WTC11 (cell line): ENCODE data around the gene PROSER2. TPM values are rescaled to one million over a fixed set of nuclear protein-coding genes. Genes with fewer than 3 reads are reported as not detected.

Experiments used
- ATAC-seq: fragments of 200-7000 bp; cut with Tn5 transposase; 2 replicates; pipeline ENCODE4 v1.10.0; 2021; ENCODE audit warnings: mild to moderate bottlenecking, moderate library complexity
- CTCF ChIA-PET: fragments of 300-600 bp; sonication (Branson Sonifier 250); formaldehyde crosslinking; loops from one replicate; lab custom pipeline; 2021; ENCODE audit warnings: antibody characterized with exemption; lab: Charles Lee
- POLR2A ChIA-PET: fragments of 350-600 bp; sonication (Branson Sonifier 250); formaldehyde crosslinking; loops from one replicate; lab custom pipeline; 2021; ENCODE audit warnings: antibody characterized with exemption; lab: Charles Lee
- DNase-seq: peaks from one replicate; pipeline ENCODE4 v3.0.0; 2021; ENCODE audit warnings: low spot score
- H3K27ac Mint-ChIP-seq: 2 replicates; pipeline ENCODE4 v1.8.0; 2021; ENCODE audit warnings: mixed read lengths
- H3K27me3 Mint-ChIP-seq: 2 replicates; pipeline ENCODE4 v1.8.0; 2021; ENCODE audit warnings: low read depth, mild to moderate bottlenecking, moderate library complexity, mixed read lengths
- H3K36me3 Mint-ChIP-seq: 2 replicates; pipeline ENCODE4 v1.8.0; 2021; ENCODE audit warnings: mixed read lengths
- H3K4me1 Mint-ChIP-seq: 2 replicates; pipeline ENCODE4 v1.8.0; 2022; ENCODE audit warnings: mixed read lengths
- H3K4me3 Mint-ChIP-seq: 2 replicates; pipeline ENCODE4 v1.8.0; 2021; ENCODE audit warnings: mild to moderate bottlenecking, moderate library complexity, mixed read lengths
- H3K9me3 Mint-ChIP-seq: 2 replicates; pipeline ENCODE4 v1.8.0; 2021; ENCODE audit warnings: mixed read lengths
- CBFB ChIP-seq: sonication (generic); formaldehyde crosslinking; IDR thresholded peaks from 2 replicates; pipeline ENCODE4 v1.8.1; 2022; ENCODE audit warnings: mild to moderate bottlenecking, low read depth, missing genetic modification reagents
- FOXP1 ChIP-seq: sonication (generic); formaldehyde crosslinking; IDR thresholded peaks from 2 replicates; pipeline ENCODE4 v1.8.0; 2022; ENCODE audit warnings: missing genetic modification reagents, mild to moderate bottlenecking, moderate library complexity, borderline replicate concordance
- GABPB1 ChIP-seq: sonication (generic); formaldehyde crosslinking; IDR thresholded peaks from 2 replicates; pipeline ENCODE4 v1.8.1; 2023; ENCODE audit warnings: mild to moderate bottlenecking, missing genetic modification reagents
- MXD4 ChIP-seq: fragments of 250-450 bp; sonication (Bioruptor Pico); IDR thresholded peaks from 2 replicates; pipeline ENCODE4 v1.8.0; 2021; ENCODE audit warnings: mild to moderate bottlenecking, moderate library complexity, borderline replicate concordance
- NFATC4 ChIP-seq: fragments of 250-450 bp; sonication (Bioruptor Pico); IDR thresholded peaks from 2 replicates; pipeline ENCODE4 v1.9.0; 2021; ENCODE audit warnings: mild to moderate bottlenecking
- NR2C2 ChIP-seq: sonication (generic); formaldehyde crosslinking; IDR thresholded peaks from 2 replicates; pipeline ENCODE4 v1.8.0; 2022; ENCODE audit warnings: mild to moderate bottlenecking, missing genetic modification reagents
- OVOL2 ChIP-seq: fragments of 250-450 bp; sonication (Bioruptor Pico); IDR thresholded peaks from 2 replicates; pipeline ENCODE4 v1.9.0; 2021; ENCODE audit warnings: mild to moderate bottlenecking, borderline replicate concordance
- ZNF416 ChIP-seq: fragments of 250-450 bp; sonication (Bioruptor Pico); IDR thresholded peaks from 2 replicates; pipeline ENCODE4 v1.9.0; 2021; ENCODE audit warnings: mild to moderate bottlenecking, inconsistent platforms
- total RNA-seq: library from RNA; stranded (reverse); gene quantifications from 3 replicates; pipeline ENCODE4 v1.2.3, GENCODE V29; 2021
- TF ChIP-seq, protein P1 (sequence below): sonication (generic); formaldehyde crosslinking; IDR thresholded peaks from 2 replicates; pipeline ENCODE4 v1.8.1; 2023; ENCODE audit warnings: mild to moderate bottlenecking, missing genetic modification reagents, borderline replicate concordance
- TF ChIP-seq, protein P2 (sequence below): fragments of 250-450 bp; sonication (Bioruptor Pico); IDR thresholded peaks from 2 replicates; pipeline ENCODE4 v1.8.0; 2021; ENCODE audit warnings: mild to moderate bottlenecking
- TF ChIP-seq, protein P3 (sequence below): sonication (generic); formaldehyde crosslinking; IDR thresholded peaks from 2 replicates; pipeline ENCODE4 v1.8.1; 2023; ENCODE audit warnings: mild to moderate bottlenecking, missing genetic modification reagents, moderate library complexity
- TF ChIP-seq, protein P4 (sequence below): sonication (generic); formaldehyde crosslinking; conservative IDR thresholded peaks from 2 replicates; pipeline ENCODE4 v1.8.1; 2022; ENCODE audit warnings: mild to moderate bottlenecking, missing genetic modification reagents
- TF ChIP-seq, protein P5 (sequence below): sonication (generic); formaldehyde crosslinking; IDR thresholded peaks from 2 replicates; pipeline ENCODE4 v1.8.1; 2022; ENCODE audit warnings: mild to moderate bottlenecking, moderate library complexity, missing genetic modification reagents
- TF ChIP-seq, protein P6 (sequence below): sonication (generic); formaldehyde crosslinking; IDR thresholded peaks from 2 replicates; pipeline ENCODE4 v1.8.0; 2023; ENCODE audit warnings: missing genetic modification reagents
- TF ChIP-seq, protein P7 (sequence below): fragments of 200-600 bp; IDR thresholded peaks from 2 replicates; pipeline ENCODE4 v1.8.0; 2022; ENCODE audit warnings: antibody characterized with exemption
- TF ChIP-seq, protein P8 (sequence below): sonication (generic); formaldehyde crosslinking; IDR thresholded peaks from 2 replicates; pipeline ENCODE4 v1.8.1; 2023; ENCODE audit warnings: mild to moderate bottlenecking, moderate library complexity, missing genetic modification reagents
- TF ChIP-seq, protein P9 (sequence below): fragments of 250-450 bp; sonication (Bioruptor Pico); IDR thresholded peaks from 2 replicates; pipeline ENCODE4 v1.9.0; 2021; ENCODE audit warnings: mild to moderate bottlenecking, borderline replicate concordance

Gene PROSER2
- total RNA-seq, 1 experiment from 2014 or later = 8.5 TPM

DNA sequence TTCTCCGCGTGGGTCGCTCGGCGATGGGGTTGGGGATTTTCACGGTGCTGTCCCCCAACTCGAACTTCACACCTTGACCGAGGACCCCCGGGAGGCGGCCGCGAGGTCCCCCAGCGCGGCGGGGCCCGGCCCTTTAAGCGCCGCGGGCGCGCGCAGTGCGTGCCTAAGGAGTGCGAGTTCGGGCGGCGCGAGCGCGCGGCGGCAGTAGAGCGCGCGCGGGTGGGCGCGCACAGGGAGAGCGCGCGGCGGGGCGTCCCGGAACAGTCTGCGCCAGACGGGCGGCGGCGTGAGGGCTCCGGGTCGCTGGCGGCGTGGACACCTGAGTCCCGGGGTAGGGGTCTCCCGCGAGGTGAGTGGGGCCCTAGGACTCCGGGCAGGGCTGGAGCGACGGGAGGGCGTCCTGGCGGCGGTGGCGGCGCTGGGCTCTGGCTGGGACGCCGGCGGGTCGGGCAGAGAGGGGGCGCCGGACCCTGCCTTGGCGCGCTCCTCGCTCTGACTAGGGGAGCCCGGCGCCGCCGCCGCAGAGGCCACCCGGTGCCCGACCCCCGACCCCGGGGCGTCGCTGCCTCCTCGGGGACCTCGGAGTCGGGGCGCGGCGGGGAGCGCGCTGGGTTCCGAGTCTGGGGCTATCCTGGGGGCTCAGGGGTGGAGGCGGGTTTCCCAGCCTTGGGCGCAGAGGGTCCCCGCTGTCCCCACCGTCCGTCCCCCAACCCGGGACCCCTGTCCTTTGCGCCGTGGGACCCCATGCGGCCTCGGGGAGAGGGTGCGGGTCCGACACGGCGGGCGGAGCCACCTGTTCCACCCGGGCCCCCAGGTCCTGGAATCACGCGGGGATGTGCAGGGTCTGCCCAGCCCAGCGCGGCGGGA lies at the start of gene PROSER2 (continued):
- TF ChIP-seq, protein P1, sequence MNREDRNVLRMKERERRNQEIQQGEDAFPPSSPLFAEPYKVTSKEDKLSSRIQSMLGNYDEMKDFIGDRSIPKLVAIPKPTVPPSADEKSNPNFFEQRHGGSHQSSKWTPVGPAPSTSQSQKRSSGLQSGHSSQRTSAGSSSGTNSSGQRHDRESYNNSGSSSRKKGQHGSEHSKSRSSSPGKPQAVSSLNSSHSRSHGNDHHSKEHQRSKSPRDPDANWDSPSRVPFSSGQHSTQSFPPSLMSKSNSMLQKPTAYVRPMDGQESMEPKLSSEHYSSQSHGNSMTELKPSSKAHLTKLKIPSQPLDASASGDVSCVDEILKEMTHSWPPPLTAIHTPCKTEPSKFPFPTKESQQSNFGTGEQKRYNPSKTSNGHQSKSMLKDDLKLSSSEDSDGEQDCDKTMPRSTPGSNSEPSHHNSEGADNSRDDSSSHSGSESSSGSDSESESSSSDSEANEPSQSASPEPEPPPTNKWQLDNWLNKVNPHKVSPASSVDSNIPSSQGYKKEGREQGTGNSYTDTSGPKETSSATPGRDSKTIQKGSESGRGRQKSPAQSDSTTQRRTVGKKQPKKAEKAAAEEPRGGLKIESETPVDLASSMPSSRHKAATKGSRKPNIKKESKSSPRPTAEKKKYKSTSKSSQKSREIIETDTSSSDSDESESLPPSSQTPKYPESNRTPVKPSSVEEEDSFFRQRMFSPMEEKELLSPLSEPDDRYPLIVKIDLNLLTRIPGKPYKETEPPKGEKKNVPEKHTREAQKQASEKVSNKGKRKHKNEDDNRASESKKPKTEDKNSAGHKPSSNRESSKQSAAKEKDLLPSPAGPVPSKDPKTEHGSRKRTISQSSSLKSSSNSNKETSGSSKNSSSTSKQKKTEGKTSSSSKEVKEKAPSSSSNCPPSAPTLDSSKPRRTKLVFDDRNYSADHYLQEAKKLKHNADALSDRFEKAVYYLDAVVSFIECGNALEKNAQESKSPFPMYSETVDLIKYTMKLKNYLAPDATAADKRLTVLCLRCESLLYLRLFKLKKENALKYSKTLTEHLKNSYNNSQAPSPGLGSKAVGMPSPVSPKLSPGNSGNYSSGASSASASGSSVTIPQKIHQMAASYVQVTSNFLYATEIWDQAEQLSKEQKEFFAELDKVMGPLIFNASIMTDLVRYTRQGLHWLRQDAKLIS (CRISPR knock-in tag) = no peak
- TF ChIP-seq, all 79 proteins: peak for 8

DNA sequence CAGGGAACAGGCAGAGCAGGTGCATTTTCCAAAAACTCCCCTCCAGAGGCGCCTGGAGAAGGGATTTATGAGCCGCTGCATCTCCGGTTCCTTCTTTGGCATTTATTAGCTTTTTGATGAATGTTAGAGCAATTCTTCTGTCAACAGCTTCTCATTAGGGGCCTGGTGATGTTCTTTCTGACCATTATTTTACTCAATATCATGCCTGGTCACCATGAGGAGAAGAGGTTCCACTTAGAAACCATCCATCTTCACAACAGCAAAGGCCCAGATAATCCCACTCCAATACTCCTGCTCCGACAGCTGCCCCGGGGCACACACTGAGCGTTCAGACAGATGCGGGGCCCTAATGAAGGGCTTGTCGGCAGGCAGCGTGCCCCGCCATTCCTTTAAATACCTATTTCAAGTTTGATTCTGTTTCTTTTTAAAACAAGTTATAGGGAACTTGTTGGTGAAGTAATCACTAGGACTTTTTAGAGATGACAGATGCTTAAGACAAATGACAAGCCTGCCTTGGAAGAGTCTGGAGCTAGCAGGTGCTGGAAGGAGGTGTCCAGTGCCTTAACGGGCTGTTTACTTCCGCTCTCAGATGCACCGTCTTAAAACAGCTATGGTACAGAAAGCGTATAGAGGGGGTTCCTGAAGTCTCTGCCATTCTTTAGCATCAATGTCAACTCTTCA lies 49.3 kb upstream of the PROSER2 start:
- H3K27ac Mint-ChIP-seq = no peak overlapping the region
- POLR2A ChIA-PET = no interaction called here
- H3K4me1 Mint-ChIP-seq = no peaks in the 10 kb centered on the region
- no peaks in the 10 kb centered on the region; the same call in 1 of the 2 replicates for H3K27me3 Mint-ChIP-seq
- no peaks in the 10 kb centered on the region for H3K36me3 Mint-ChIP-seq
- no peak for DNase-seq
- H3K4me3 Mint-ChIP-seq = no peak overlapping the region
- TF ChIP-seq OVOL2 (CRISPR knock-in tag) (no peak), NFATC4 (CRISPR knock-in tag) (no peak), GABPB1 (CRISPR knock-in tag) (no peak), MXD4 (CRISPR knock-in tag) (no peak), CBFB (CRISPR knock-in tag) (no peak), NR2C2 (no peak), ZNF416 (no peak), FOXP1 (no peak)
- TF ChIP-seq, protein P2, sequence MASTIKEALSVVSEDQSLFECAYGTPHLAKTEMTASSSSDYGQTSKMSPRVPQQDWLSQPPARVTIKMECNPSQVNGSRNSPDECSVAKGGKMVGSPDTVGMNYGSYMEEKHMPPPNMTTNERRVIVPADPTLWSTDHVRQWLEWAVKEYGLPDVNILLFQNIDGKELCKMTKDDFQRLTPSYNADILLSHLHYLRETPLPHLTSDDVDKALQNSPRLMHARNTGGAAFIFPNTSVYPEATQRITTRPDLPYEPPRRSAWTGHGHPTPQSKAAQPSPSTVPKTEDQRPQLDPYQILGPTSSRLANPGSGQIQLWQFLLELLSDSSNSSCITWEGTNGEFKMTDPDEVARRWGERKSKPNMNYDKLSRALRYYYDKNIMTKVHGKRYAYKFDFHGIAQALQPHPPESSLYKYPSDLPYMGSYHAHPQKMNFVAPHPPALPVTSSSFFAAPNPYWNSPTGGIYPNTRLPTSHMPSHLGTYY (CRISPR knock-in tag) = no peak
- TF ChIP-seq, protein P3, sequence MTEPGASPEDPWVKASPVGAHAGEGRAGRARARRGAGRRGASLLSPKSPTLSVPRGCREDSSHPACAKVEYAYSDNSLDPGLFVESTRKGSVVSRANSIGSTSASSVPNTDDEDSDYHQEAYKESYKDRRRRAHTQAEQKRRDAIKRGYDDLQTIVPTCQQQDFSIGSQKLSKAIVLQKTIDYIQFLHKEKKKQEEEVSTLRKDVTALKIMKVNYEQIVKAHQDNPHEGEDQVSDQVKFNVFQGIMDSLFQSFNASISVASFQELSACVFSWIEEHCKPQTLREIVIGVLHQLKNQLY (CRISPR knock-in tag) = no peak
- TF ChIP-seq, protein P4, sequence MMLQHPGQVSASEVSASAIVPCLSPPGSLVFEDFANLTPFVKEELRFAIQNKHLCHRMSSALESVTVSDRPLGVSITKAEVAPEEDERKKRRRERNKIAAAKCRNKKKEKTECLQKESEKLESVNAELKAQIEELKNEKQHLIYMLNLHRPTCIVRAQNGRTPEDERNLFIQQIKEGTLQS (CRISPR knock-in tag) = no peak
- TF ChIP-seq, protein P5, sequence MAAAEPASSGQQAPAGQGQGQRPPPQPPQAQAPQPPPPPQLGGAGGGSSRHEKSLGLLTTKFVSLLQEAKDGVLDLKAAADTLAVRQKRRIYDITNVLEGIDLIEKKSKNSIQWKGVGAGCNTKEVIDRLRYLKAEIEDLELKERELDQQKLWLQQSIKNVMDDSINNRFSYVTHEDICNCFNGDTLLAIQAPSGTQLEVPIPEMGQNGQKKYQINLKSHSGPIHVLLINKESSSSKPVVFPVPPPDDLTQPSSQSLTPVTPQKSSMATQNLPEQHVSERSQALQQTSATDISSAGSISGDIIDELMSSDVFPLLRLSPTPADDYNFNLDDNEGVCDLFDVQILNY (CRISPR knock-in tag) = no peak
- TF ChIP-seq, protein P6, sequence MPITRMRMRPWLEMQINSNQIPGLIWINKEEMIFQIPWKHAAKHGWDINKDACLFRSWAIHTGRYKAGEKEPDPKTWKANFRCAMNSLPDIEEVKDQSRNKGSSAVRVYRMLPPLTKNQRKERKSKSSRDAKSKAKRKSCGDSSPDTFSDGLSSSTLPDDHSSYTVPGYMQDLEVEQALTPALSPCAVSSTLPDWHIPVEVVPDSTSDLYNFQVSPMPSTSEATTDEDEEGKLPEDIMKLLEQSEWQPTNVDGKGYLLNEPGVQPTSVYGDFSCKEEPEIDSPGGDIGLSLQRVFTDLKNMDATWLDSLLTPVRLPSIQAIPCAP (CRISPR knock-in tag) = no peak
- TF ChIP-seq, protein P7, sequence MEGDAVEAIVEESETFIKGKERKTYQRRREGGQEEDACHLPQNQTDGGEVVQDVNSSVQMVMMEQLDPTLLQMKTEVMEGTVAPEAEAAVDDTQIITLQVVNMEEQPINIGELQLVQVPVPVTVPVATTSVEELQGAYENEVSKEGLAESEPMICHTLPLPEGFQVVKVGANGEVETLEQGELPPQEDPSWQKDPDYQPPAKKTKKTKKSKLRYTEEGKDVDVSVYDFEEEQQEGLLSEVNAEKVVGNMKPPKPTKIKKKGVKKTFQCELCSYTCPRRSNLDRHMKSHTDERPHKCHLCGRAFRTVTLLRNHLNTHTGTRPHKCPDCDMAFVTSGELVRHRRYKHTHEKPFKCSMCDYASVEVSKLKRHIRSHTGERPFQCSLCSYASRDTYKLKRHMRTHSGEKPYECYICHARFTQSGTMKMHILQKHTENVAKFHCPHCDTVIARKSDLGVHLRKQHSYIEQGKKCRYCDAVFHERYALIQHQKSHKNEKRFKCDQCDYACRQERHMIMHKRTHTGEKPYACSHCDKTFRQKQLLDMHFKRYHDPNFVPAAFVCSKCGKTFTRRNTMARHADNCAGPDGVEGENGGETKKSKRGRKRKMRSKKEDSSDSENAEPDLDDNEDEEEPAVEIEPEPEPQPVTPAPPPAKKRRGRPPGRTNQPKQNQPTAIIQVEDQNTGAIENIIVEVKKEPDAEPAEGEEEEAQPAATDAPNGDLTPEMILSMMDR = no peak
- TF ChIP-seq, protein P8, sequence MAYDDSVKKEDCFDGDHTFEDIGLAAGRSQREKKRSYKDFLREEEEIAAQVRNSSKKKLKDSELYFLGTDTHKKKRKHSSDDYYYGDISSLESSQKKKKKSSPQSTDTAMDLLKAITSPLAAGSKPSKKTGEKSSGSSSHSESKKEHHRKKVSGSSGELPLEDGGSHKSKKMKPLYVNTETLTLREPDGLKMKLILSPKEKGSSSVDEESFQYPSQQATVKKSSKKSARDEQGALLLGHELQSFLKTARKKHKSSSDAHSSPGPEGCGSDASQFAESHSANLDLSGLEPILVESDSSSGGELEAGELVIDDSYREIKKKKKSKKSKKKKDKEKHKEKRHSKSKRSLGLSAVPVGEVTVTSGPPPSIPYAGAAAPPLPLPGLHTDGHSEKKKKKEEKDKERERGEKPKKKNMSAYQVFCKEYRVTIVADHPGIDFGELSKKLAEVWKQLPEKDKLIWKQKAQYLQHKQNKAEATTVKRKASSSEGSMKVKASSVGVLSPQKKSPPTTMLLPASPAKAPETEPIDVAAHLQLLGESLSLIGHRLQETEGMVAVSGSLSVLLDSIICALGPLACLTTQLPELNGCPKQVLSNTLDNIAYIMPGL (CRISPR knock-in tag) = no peak
- TF ChIP-seq, protein P9, sequence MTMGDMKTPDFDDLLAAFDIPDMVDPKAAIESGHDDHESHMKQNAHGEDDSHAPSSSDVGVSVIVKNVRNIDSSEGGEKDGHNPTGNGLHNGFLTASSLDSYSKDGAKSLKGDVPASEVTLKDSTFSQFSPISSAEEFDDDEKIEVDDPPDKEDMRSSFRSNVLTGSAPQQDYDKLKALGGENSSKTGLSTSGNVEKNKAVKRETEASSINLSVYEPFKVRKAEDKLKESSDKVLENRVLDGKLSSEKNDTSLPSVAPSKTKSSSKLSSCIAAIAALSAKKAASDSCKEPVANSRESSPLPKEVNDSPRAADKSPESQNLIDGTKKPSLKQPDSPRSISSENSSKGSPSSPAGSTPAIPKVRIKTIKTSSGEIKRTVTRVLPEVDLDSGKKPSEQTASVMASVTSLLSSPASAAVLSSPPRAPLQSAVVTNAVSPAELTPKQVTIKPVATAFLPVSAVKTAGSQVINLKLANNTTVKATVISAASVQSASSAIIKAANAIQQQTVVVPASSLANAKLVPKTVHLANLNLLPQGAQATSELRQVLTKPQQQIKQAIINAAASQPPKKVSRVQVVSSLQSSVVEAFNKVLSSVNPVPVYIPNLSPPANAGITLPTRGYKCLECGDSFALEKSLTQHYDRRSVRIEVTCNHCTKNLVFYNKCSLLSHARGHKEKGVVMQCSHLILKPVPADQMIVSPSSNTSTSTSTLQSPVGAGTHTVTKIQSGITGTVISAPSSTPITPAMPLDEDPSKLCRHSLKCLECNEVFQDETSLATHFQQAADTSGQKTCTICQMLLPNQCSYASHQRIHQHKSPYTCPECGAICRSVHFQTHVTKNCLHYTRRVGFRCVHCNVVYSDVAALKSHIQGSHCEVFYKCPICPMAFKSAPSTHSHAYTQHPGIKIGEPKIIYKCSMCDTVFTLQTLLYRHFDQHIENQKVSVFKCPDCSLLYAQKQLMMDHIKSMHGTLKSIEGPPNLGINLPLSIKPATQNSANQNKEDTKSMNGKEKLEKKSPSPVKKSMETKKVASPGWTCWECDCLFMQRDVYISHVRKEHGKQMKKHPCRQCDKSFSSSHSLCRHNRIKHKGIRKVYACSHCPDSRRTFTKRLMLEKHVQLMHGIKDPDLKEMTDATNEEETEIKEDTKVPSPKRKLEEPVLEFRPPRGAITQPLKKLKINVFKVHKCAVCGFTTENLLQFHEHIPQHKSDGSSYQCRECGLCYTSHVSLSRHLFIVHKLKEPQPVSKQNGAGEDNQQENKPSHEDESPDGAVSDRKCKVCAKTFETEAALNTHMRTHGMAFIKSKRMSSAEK (CRISPR knock-in tag) = no peak
- TF ChIP-seq, all 79 proteins: peak for 0
- CTCF ChIA-PET = interaction anchor here (0.9 to 2.2 kb wide), 3 partner anchors 9 to 24 kb away, joined by 3 to 8 read pairs (median 7); no protein-coding TSS in a partner anchor
- H3K9me3 Mint-ChIP-seq = peaks cover 5% of the 10 kb centered on the region
- ATAC-seq = no peak
